SU-DHL-6 (cell line): Measurements from ENCODE around the gene PPP1R12B.
"Not testable (repeated sequence)": the region's sequence is repeated elsewhere in the genome, so short reads cannot be mapped to it uniquely, and the experiment has no call there.

Experiments used
- H2AFZ ChIP-seq: fragments of 200-600 bp; sonication (generic); 2 replicates; pipeline ENCODE4 v1.6.1; 2014; ENCODE audit warnings: low read depth, mild to moderate bottlenecking, moderate library complexity, mixed read lengths, antibody characterized with exemption, low read length; ENCODE audit not compliant: severe bottlenecking
- H3F3A ChIP-seq: fragments of 200-600 bp; shearing (Covaris generic); 2 replicates; pipeline ENCODE4 v1.6.0; 2016; ENCODE audit warnings: antibody characterized with exemption, mild to moderate bottlenecking; ENCODE audit not compliant: insufficient read depth
- H3K27ac ChIP-seq: fragments of 200-600 bp; sonication (generic); 2 replicates; pipeline ENCODE4 v1.5.1; 2016; ENCODE audit warnings: low read depth, mild to moderate bottlenecking, low read length, moderate library complexity, mixed read lengths
- H3K27me3 ChIP-seq: fragments of 200-600 bp; sonication (generic), shearing (Covaris generic); 2 replicates; pipeline ENCODE4 v1.6.0; 2014; ENCODE audit warnings: mild to moderate bottlenecking, low read length
- H3K36me3 ChIP-seq: fragments of 200-600 bp; sonication (generic); 2 replicates; pipeline ENCODE4 v1.6.1; 2014; ENCODE audit warnings: mild to moderate bottlenecking, low read length, mixed read lengths
- H3K4me2 ChIP-seq: fragments of 300-600, 200-600 bp; shearing (Covaris generic), sonication (generic); 2 replicates; pipeline ENCODE4 v1.6.0; 2014; ENCODE audit warnings: low read length, low read depth, mild to moderate bottlenecking; ENCODE audit not compliant: poor library complexity, severe bottlenecking
- H3K4me3 ChIP-seq: fragments of 200-600 bp; sonication (generic); 2 replicates; pipeline ENCODE4 v1.5.1; 2014; ENCODE audit warnings: antibody characterized with exemption, low read length, mild to moderate bottlenecking, mixed read lengths; ENCODE audit not compliant: insufficient read depth, poor library complexity, severe bottlenecking
- H3K79me2 ChIP-seq: fragments of 200-600 bp; sonication (generic); 2 replicates; pipeline ENCODE4 v1.6.1; 2014; ENCODE audit warnings: mild to moderate bottlenecking, low read length, moderate library complexity; ENCODE audit not compliant: insufficient read depth
- H3K9ac ChIP-seq: fragments of 200-600 bp; sonication (generic); 2 replicates; pipeline ENCODE4 v1.7.0; 2014; ENCODE audit warnings: mild to moderate bottlenecking, low read length
- H3K9me2 ChIP-seq: fragments of 200-600 bp; sonication (generic); replicated peaks from 2 replicates; pipeline ENCODE4 v1.6.1; 2014; ENCODE audit warnings: low read length; ENCODE audit not compliant: insufficient read depth
- H3K9me3 ChIP-seq: fragments of 200-600 bp; sonication (generic); 2 replicates; pipeline ENCODE4 v1.6.1; 2014; ENCODE audit warnings: low read length, mixed read lengths; ENCODE audit not compliant: insufficient read depth
- H4K20me1 ChIP-seq: fragments of 200-600 bp; sonication (generic); 2 replicates; pipeline ENCODE4 v1.6.1; 2014; ENCODE audit warnings: low read depth, mild to moderate bottlenecking, antibody characterized with exemption, low read length, moderate library complexity, mixed read lengths
- EZH2phosphoT487 ChIP-seq: fragments of 200-600 bp; sonication (generic), shearing (Covaris generic); conservative IDR thresholded peaks from 2 replicates; pipeline ENCODE4 v1.6.1; 2018; ENCODE audit warnings: mild to moderate bottlenecking, antibody characterized with exemption, low read length, moderate library complexity, mixed read lengths
- TF ChIP-seq, protein P1 (sequence below): fragments of 200-600 bp; sonication (generic); IDR thresholded peaks from one replicate; pipeline ENCODE4 v1.5.1; 2017; ENCODE audit warnings: antibody characterized with exemption, mild to moderate bottlenecking, low read length, moderate library complexity; ENCODE audit not compliant: insufficient read depth, poor library complexity, severe bottlenecking

PPP1R12B gene

DNA sequence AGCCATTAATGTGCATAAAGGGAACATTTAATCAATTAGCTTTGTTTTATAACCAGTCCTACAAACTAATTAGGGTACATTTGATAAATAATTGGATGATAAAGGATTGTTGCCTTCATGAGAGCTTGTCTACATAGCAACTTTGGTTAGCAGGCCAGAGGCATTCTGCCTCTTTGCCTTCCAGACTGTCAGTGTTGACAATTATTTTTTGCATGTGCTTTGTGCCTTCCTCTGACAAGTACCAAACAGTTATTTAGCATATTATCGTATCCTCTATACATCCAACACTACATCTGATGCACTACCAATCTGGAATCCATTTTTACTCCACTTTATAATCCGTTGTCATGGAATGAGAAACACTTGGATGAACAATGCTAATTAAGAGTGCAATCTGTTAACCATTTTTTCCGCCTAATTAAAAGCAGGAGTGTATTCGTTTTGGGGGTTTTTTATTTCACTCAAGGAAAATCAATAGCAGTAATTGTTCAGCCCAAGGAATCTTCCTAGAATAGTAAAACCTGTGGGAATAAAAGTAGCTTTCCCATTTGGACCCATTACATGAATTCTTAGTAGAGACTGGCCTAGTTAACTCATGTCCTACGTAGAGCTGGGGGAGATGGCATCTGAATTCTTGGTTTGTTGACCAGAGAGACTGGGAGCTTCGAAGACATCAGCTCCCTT lies 196.4 kb downstream of the PPP1R12B start:
- H3K4me2 ChIP-seq, H3K79me2 ChIP-seq, H4K20me1 ChIP-seq, H3K27me3 ChIP-seq, H3K9me2 ChIP-seq, H3K27ac ChIP-seq, H3K9me3 ChIP-seq, H3K36me3 ChIP-seq, H3K9ac ChIP-seq, H2AFZ ChIP-seq, H3K4me3 ChIP-seq, H3F3A ChIP-seq: not testable (repeated sequence)

GRCh38 chr1:202545647-202546303 lies 197.3 kb downstream of the PPP1R12B start:
- H3F3A ChIP-seq, H3K4me3 ChIP-seq, H3K27ac ChIP-seq, H3K79me2 ChIP-seq, H3K9me3 ChIP-seq, H3K27me3 ChIP-seq, H3K4me2 ChIP-seq, H2AFZ ChIP-seq, H4K20me1 ChIP-seq, H3K36me3 ChIP-seq, H3K9ac ChIP-seq, H3K9me2 ChIP-seq: not testable (repeated sequence)

- H3K4me3 ChIP-seq, H3K4me2 ChIP-seq, H3K36me3 ChIP-seq, H3K9me3 ChIP-seq, H4K20me1 ChIP-seq, H3K27me3 ChIP-seq, H3K9me2 ChIP-seq, H2AFZ ChIP-seq, H3F3A ChIP-seq, H3K27ac ChIP-seq, H3K9ac ChIP-seq, H3K79me2 ChIP-seq: not testable (repeated sequence)
Measured at GRCh38 chr1:202546377-202546776, 197.9 kb downstream of the PPP1R12B start.

- H3K4me2 ChIP-seq, H3F3A ChIP-seq, H3K79me2 ChIP-seq, H4K20me1 ChIP-seq, H3K9me3 ChIP-seq, H3K9ac ChIP-seq, H3K9me2 ChIP-seq, H2AFZ ChIP-seq, H3K36me3 ChIP-seq, H3K27me3 ChIP-seq, H3K4me3 ChIP-seq, H3K27ac ChIP-seq: not testable (repeated sequence)
Measured at GRCh38 chr1:202546796-202547195, 198.3 kb downstream of the PPP1R12B start.

- Histone ChIP-seq H3K9me3 (no peaks in the 10 kb centered on the region), H3K4me3 (no peak overlapping the region), H3K79me2 (no peaks in the 10 kb centered on the region), H3K36me3 (no peaks in the 10 kb centered on the region), H4K20me1 (no peaks in the 10 kb centered on the region), H3F3A (no peaks in the 10 kb centered on the region), H3K4me2 (no peak overlapping the region), H3K27ac (no peak overlapping the region), H3K9ac (no peak overlapping the region), H3K9me2 (no peaks in the 10 kb centered on the region), H3K27me3 (no peaks in the 10 kb centered on the region), H2AFZ (no peak overlapping the region)
- TF ChIP-seq, protein P1, sequence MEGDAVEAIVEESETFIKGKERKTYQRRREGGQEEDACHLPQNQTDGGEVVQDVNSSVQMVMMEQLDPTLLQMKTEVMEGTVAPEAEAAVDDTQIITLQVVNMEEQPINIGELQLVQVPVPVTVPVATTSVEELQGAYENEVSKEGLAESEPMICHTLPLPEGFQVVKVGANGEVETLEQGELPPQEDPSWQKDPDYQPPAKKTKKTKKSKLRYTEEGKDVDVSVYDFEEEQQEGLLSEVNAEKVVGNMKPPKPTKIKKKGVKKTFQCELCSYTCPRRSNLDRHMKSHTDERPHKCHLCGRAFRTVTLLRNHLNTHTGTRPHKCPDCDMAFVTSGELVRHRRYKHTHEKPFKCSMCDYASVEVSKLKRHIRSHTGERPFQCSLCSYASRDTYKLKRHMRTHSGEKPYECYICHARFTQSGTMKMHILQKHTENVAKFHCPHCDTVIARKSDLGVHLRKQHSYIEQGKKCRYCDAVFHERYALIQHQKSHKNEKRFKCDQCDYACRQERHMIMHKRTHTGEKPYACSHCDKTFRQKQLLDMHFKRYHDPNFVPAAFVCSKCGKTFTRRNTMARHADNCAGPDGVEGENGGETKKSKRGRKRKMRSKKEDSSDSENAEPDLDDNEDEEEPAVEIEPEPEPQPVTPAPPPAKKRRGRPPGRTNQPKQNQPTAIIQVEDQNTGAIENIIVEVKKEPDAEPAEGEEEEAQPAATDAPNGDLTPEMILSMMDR, result no peak
- TF ChIP-seq EZH2phosphoT487, result no peak
Measured at GRCh38 chr1:202547215-202547614, 198.7 kb downstream of the PPP1R12B start.

GRCh38 chr1:202550088-202550487 lies 201.6 kb downstream of the PPP1R12B start:
- H3K9ac ChIP-seq, H3K4me3 ChIP-seq, H3K9me3 ChIP-seq, H3K4me2 ChIP-seq, H3K27me3 ChIP-seq, H3K79me2 ChIP-seq, H4K20me1 ChIP-seq, H3K9me2 ChIP-seq, H3F3A ChIP-seq, H2AFZ ChIP-seq, H3K27ac ChIP-seq, H3K36me3 ChIP-seq: not testable (repeated sequence)
